ENCODE data around the gene PCDH12.

DNA sequence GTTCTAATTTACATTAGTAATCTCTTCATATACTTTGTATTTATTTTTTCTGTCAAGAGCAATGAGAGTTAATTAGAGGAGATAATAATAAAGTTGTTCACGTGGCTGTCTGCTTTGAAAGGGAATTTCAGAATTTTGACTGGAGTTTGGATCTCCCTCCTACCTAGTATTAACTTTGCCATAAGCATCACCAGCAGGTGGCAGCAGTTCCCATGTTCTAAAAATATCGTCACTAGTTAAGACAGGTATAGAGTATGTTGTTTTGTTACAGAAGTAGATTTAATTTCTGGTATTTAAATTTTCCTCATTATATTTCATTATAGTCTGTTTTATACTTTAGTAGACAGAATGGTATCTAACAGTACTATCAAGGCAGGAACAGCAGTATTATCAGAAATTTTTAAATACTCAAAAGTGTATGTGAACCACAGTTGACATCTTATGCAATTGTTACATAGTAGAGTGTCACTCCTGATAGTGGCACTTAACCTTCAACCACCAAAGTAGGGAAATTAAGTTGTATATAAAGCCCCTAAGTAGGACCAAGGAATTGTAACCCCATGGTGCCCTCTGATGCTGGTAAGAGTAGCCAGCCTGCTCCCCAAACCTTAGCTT lies 34.5 kb upstream of the PCDH12 start:
- TF ChIP-seq TAF1 (IDR thresholded peaks at IDR 0.05; ENCODE audit: borderline replicate concordance, insufficient read depth, low read length) = no peak
- no peak for TF ChIP-seq SIN3A (IDR thresholded peaks at IDR 0.05; ENCODE audit: borderline replicate concordance, insufficient read depth, low read length)
- TF ChIP-seq, protein P1, sequence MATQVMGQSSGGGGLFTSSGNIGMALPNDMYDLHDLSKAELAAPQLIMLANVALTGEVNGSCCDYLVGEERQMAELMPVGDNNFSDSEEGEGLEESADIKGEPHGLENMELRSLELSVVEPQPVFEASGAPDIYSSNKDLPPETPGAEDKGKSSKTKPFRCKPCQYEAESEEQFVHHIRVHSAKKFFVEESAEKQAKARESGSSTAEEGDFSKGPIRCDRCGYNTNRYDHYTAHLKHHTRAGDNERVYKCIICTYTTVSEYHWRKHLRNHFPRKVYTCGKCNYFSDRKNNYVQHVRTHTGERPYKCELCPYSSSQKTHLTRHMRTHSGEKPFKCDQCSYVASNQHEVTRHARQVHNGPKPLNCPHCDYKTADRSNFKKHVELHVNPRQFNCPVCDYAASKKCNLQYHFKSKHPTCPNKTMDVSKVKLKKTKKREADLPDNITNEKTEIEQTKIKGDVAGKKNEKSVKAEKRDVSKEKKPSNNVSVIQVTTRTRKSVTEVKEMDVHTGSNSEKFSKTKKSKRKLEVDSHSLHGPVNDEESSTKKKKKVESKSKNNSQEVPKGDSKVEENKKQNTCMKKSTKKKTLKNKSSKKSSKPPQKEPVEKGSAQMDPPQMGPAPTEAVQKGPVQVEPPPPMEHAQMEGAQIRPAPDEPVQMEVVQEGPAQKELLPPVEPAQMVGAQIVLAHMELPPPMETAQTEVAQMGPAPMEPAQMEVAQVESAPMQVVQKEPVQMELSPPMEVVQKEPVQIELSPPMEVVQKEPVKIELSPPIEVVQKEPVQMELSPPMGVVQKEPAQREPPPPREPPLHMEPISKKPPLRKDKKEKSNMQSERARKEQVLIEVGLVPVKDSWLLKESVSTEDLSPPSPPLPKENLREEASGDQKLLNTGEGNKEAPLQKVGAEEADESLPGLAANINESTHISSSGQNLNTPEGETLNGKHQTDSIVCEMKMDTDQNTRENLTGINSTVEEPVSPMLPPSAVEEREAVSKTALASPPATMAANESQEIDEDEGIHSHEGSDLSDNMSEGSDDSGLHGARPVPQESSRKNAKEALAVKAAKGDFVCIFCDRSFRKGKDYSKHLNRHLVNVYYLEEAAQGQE (IDR thresholded peaks at IDR 0.05; ENCODE audit: insufficient read depth in 1 of 2, low read depth in 2 of 2, low read length in 2 of 2) = no peak
- no peak for TF ChIP-seq POLR2AphosphoS5 (IDR thresholded peaks at IDR 0.05; ENCODE audit: low read depth, low read length)
